HL-60/S4 (cell line): ENCODE results near the gene HPS5.

Experiments used
- in situ Hi-C: fragments of 300-500 bp; cut with MboI; formaldehyde crosslinking; loops from 2 replicates; pipeline ENCODE4 v1.14.3; 2022; ENCODE audit warnings: low sequenced_read_pairs

The HPS5 gene

DNA sequence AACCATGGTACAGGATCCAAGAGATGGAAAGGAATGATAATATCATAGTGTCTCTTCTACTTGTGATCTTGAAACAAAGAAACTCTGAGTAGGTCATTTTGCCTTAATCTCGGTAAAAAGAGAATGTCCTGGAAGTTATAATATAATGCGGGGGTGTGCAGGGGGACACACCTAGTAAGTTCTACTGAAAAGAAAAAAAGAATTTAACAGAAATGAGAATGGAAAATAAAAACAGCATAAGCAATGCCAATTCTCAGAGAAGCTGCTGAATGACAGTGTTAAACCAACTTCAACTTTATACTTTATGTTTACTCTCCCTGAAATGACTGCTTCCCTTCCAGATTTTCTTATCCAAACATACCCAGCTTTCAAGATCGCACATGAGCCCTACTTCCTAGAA is 2.0 kb downstream of the HPS5 start:
- in situ Hi-C loops, result no loop called here

DNA sequence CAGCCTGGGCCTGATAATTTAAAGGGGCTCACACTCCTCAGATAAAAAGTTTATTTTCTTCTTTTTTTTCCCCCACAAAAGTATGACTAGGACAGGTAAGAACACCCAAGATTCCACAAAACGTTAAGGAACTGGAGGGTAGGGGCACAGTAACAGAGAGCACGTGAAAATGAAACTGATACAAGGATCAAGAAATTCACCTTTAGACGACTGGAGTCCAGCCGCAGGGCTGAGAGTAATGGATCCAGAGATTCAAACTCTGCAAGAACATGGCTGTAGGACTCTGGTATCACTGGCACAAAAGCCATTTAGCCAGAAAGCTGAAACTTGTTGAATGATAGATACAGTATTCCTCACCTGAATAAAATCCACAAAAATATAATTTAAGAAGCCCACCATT is 4.4 kb downstream of the HPS5 start:
- in situ Hi-C loops, result no loop called here

DNA sequence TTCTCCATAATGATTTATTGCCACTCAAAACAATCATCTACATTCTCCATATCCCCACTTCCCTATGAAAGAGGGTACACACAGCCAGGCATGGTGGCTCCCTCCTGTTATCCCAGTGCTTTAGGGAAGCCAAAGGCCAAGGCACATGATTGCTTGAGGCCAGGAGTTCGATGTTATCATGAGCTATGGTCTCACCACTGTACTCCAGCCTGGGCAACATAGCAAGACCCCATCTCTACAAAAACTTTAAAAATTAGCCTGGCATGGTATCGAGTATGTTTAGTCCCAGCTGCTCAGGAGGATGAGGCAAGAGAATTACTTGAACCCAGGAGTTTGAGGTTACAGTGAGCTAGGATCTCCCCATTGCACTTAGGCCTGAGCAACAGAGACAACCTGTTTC is 6.0 kb downstream of the HPS5 start:
- in situ Hi-C loops, result no loop called here

DNA sequence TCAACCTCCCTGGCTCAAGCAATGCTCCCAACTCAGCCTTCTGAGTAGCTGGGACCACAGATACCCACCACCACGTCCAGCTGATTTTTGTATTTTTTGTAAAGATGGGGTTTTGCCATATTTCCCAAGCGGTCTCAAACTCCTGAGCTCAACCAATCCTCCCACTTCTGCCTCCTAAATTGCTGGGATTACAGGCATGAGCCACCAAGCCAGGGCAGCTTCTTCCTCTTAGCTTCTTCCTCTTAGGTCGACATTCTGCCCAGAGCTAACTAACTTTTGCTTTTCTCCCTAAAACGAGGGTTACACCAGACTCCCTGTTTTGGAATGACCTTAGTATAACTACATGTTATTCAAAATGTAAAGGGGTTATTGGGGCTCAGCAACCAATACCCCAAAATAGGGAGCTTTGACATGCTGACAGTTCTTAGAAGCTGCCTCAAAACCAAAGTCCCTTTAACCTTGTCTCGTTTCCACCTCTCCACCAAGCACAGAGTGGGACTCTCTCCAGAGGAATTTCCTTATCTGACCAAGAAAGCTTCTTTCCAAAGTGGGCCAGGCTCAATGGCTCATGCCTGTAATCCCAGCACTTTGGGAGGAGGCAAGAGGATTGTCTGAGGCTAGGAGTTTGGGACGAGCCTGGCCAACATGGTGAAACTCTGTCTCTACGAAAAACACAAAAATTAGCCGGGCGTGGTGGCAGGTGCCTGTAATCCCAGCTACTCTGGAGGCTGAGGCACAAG is 7.0 kb downstream of the HPS5 start:
- in situ Hi-C loops, result no loop called here

DNA sequence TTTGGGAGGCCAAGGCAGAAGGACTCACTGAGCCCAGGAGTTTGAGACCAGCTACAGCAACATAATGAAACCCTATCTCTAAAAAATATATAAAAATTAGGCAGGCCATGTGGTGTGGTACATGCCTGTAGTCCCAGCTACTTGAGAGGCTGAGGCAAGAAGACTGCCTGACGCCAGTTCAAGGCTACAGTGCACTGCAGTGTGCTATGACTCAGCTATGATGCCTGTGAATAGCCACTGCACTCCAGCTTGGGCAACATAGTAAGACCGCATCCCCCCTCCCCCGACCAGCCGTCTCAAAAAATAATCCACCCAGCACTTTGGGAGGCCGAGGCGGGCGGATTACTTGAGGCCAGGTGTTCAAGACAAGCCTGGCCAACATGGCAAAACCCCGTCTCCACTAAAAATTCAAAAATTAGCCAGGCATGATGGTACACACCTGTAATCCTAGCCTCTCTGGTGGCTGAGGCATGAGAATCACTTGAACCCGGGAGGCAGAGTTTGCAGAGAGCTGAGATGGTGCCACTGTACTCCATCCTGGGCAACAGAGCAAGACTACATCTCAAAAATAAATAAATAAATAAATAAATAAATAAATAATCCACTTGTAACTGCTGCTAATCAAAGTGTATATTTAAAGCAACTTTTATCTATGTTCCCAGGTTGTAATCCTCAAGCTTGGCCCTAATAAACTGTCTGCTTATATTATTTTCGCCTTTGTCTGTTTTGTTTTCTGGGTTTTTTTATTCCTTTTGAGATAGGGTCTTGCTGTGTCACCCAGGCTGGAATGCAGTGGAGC is 7.8 kb downstream of the HPS5 start:
- in situ Hi-C loops, result no loop called here

DNA sequence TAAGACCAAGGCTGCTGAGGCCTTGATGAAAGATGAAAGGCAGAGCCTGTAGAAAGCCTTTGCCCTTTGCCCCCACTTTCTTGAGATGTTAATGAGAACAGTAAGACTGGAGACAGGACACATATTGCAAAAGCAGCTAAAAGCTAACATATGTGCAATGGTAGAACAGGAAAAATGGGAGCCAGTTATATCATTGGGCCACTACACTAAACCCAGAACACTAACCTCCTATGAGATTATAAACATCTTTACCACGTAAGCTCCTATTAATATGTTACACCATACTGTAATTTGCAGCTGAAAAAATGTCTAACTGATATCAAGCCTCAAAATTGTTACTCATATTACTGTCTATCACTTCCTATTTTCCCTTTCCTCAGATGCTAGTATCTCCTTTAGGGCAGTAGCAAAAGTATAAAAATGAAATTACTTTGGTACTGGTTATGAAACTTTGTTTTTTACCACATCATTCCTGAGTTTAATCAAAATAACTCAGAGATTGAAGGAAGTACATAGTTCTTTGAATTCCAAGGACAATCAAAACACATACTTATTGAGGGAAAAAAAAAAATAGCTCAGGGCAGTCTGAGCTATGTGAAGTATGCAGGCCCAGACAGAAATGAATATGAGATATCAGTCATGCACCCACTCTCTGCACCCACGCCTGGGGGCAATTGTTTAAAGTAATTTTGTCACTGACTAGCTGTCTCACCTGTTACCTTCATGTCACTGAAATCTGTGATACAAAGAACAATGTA is 9.1 kb downstream of the HPS5 start:
- in situ Hi-C loops, result no loop called here

DNA sequence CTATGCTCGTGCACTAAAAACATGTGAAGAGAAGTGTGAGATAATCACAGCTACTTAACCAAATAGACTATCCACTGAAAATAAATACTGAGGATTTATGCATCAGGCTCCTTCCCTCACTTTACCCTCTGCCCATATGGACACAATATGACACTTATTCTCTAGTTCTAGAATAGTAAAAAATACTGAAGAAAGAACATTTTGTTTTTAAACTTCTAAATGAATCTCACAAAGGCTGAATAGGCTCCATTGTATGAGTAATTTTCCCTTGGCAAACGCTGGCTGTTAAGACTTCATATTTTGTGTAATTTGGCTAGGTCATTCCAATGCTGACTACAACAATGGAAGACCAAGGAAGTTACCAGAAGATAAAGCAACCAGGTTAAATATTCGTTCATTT is 9.9 kb downstream of the HPS5 start:
- in situ Hi-C loops, result no loop called here

DNA sequence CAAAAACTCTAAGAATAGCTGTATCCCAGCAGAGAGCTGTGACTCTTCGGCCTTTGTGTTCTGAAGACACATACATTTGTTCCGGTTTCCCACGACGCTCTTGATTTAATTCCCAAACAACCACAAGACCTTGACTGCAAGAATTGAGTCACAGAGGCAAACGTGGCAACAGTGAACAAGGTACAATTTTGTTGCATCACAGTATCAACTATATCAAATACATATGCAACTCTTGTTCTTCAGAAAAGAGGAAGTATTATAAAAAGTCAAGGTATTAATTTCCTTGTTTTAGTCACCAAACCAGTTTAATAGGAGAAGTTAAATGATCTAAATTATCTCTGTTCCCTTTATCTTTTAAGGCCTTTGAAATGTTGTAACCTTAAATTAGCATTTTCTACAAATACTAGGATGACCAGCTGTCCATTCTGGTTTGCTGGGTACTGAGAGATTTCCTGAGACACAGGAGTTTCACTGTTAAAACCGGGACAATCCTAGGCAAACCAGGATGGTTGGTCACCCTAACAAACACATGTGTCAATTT is 11.1 kb downstream of the HPS5 start:
- in situ Hi-C loops, result no loop called here

DNA sequence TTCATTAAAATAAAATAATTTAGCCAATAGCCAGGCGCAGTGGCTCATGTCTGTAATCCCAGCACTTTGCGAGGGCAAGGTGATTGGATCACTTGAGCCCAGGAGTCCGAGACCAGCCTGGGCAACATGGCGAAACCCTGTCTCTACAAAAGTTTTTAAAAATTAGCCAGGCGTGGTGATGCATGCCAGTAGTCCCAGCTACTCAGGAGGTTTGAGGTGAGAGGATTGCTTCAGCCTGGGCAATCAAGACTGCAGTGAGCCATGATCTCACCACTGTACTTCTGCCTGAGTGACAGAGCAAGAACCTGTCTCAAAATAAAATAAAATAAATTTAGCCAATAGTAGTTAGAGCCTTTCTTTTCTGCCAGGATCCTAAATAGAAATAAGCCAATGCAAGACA is 12.2 kb downstream of the HPS5 start:
- in situ Hi-C loops, result no loop called here

DNA sequence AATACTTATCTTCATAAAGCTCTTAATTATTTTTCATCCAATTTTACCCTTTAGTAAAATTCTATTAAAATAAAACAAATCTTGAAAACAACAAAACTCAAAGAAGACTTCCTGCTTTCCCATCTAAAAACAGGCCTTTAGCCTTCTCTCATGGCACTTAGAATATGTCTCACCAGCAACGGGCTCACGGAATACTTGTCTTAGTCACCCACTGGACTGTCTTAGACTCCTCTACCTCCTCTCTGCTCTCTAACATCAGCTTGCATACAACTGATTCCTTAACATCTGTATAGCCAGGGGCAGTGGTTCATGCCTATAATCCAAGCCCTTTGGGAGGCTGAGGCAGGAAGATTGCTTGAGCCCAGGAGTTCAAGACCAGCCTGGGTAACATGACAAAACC is 13.7 kb downstream of the HPS5 start:
- in situ Hi-C loops, result no loop called here

DNA sequence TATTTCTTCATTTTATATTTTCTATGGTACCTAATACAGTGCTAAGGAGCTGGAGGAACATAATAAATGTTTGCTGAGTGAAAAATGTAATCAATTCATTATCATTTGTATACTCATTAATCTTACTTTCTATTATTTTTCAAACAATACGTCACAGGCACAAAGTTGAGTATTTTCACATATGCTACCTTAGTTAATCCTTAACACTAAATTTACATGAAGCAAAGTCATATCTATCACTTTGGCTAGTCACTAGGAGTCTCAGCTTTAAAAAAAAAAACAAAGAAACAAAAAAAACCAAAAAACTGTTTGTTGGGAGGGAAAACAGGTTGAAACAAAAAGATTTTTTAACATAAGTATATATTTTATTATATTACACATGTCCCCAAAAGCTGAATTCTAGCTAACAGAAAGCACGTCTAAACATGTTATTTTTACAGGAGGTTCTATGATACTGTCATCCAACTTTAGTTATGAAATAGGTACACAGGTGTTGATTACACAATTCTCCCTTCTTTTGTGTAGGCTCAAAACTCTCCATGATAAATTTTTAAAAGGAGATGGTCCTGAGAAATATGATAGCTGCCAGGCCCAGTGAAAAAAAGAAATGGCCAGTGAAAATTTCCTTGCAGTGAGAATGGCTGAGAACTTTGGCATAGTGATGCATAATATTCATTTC is 14.3 kb downstream of the HPS5 start:
- in situ Hi-C loops, result no loop called here

DNA sequence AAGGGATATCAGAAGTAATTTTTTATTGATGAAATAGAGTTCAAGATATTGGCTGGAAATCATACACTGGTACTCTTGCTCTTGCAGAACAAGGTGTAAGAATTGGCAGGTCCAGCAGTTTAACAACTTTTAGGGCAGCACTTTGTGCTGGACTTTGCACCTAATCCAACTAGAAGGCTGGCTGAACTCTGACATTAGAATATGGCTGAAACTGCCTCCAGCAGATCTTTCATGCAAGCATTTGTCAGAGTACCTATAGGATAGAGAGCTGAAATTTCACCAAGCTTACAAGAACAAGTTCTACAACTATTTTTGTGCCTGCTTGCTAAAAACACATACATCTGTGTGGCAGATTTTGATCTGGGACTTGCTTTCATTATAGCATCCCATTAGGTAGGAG is 17.2 kb downstream of the HPS5 start:
- in situ Hi-C loops, result no loop called here

DNA sequence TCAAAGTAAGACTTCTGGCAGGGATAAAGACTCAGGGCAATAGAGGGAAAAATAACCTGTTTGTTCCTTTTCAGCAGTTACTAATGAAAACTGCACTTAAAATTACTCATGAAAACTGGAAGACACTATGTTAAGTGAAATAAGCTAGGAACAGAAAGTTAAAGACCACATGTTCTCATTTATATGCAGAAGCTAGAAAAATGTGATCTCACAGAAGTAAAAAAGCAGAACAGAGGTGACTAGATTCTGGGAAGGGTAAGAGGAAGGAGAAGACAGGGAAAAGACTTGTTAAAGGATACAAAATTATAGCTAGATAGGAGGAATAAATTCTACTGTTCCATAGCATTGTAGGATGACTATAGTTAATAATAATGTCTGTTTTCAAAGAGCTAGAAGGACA is 22.2 kb downstream of the HPS5 start:
- in situ Hi-C loops, result no loop called here

DNA sequence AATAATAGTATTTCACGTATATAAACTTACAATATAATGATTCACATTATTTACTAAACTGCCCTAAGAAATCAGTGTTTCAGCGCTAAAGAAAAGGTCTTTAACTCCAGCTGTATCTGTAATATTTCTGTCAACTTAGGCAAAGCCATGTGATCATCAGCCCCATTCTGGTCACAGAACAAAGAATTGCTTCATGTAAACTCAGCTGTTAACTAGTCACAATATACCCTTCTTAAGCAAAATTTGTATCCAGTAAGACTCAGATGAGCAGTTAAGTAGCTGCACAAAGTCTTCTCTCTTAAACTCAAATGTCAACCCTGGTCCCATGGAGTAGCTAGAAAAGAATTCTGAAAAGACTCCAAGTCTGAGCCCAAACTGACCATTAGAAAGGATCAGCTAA is 26.6 kb downstream of the HPS5 start:
- in situ Hi-C loops, result no loop called here

DNA sequence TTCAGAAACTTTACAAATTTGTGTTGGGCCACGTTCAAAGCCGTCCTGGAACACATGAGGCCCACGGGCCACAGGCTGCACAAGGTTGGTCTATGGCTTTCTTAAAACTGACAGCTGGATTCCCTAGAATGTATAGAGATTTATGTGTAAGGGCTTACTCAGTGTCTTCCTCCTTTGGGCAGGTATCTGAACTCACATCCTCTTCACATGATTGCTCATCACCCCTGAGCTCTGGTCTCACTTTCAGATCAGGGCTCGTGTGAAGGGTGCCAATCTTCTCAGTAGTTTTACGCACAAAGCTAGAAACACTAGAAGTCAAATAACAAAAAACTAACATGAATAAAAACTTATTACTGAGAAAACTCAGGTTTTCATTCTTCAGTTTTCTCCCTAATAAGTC is 27.1 kb downstream of the HPS5 start:
- in situ Hi-C loops, result no loop called here

DNA sequence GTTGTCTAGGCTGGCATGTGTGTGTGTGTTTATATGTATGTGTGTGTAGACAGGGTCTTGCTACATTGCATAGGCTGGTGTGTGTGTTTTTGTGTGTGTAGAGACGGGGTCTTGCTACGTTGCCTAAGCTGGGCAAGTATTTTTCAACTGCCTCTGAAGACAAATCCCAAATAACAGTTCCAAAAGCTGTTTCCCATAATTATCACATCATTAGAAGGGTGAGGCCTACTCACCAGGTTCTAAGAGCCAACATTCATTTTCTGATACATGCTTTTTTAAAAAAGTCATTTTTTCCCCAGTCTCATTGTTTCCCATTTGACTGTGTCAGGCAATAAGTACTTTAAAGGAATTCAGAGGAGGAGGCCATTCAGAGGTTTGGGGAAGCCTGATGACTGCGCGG is 33.0 kb downstream of the HPS5 start:
- in situ Hi-C loops, result no loop called here

DNA sequence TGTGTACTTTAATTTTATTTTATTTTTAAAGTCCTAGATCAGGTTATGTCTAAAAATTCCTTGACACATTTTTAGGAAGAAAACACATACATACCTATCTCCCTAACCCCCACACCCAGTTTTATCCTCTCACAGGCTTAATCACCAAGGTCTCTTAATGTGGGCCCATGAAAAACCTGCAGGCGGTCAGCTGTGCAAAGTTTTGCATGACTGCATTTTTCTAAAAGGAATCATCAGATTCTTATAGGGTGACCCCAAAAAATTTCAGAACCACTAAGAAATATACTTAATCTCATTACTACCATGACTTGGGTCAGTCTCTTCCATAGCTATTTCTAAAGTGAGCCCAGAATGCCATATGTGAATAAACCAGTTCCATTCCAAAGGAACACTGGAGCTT is 36.1 kb downstream of the HPS5 start:
- in situ Hi-C loops, result no loop called here

DNA sequence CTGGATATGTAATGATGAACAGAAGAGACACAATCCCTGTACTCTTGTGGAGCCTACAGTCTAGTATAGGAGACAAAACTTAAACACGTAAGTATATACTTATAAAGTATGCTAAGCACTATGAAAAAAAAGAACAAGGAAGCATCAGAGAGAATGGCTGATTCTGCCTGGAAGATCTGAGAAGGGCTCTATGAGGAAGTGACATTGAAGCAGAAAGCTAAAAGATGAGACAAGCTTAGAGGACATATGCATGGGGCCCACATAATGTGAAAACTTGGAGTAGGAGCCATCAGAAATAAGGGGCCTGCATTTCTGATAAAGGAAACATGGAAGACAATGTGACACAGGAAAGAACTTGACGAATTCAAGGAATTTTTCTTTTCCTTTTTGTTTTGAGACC is 39.3 kb downstream of the HPS5 start:
- in situ Hi-C loops, result no loop called here

DNA sequence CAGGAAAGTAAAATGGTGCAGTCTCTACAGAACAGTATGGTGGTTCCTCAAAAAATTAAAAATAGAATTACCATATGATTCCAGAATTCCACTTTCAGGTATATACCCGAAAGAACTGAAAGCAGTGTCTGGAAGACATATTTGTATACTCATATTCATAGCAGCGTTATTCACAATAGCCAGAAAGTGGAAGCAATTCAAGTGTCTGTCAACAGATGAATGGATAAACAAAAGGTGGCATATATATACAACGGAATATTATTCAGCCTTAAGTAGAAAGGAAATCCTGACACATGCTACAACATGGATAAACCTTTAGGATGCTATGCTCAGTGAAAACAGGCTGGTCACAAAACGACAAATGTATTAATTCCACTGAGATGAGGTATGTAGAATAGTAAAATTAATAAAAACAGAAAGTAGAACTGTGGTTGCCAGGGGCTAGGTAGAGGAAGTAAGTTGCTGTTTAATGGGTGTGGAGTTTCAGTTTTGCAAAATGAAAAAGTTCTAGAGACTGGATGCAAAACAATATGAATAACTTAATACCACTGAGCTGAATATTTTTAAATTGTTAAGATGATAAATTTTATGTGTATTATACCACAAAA is 41.4 kb downstream of the HPS5 start:
- in situ Hi-C loops, result no loop called here

DNA sequence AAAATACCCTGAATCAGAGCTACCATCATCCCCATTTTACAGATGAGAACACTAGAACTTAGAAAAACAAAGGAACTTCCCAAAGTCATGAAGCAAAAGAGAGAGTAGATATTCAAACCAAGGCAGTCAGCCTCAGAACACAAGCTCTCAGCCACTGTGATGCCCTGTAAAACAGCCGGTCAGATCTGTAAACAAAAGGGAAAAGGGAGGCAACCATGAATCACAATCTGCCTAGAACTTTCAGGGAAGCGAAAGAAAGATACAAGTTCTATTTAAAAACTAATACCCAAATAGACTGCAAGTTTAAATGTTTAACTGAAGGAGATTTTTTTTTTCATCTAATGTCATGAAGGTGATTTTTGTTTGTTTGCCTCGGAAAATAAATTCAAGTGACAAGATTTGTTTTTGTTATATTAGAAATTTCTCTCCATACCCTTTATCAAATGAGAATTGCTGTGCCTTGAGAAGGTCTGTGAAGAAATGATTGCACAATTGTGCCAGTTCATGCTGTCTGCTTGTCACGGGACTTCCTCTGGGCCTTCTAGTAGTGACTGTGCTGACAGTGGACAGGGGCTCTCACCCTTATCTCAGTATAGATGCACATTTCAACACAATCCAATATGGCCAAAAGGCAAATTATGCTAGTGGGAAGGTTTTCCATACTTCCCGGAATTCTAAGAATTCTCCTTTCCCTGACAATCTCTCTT is 44.2 kb downstream of the HPS5 start:
- in situ Hi-C loops, result no loop called here
